Common myeloid progenitor, CD34-positive (primary cell): ENCODE measurements around the gene PSME1.

ENCODE experiments used
- CTCF ChIA-PET: fragments of 350-600 bp; sonication (Branson Sonifier 250); formaldehyde crosslinking; loops from one replicate; lab custom pipeline; 2021; ENCODE audit warnings: antibody characterized with exemption; lab: Charles Lee
- POLR2A ChIA-PET: fragments of 350-600 bp; sonication (Branson Sonifier 250); formaldehyde crosslinking; loops from one replicate; lab custom pipeline; 2021; ENCODE audit warnings: antibody characterized with exemption; lab: Charles Lee
- DNase-seq, 3 donors: peaks; one replicate each; pipeline versions ENCODE4 v3.0.0 to v3.0.0-alpha.2; 2013
- H3K27ac ChIP-seq, 2 experiments: 1 replicate in 1 of 2; 2 replicates in 1 of 2; pipeline ENCODE4 v1.7.0; 2013; ENCODE audit warnings: inconsistent platforms in 2 of 2, low read length in 2 of 2, mild to moderate bottlenecking in 2 of 2, low read depth in 1 of 2, moderate library complexity in 1 of 2; ENCODE audit not compliant: severe bottlenecking in 2 of 2, insufficient read depth in 1 of 2, poor library complexity in 1 of 2
- H3K27me3 ChIP-seq, 5 experiments: replicated peaks in 2 of 5; 1 replicate in 3 of 5; 2 replicates in 2 of 5; pipeline versions ENCODE4 v1.6.1 to v1.7.0; 2013; ENCODE audit warnings: low read length in 4 of 5, mild to moderate bottlenecking in 2 of 5, moderate library complexity in 2 of 5, inconsistent platforms in 1 of 5; ENCODE audit not compliant: insufficient read depth in 5 of 5, control insufficient read depth in 4 of 5
- H3K36me3 ChIP-seq, 4 experiments: 1 replicate in 2 of 4; 2 replicates in 2 of 4; pipeline versions ENCODE4 v1.6.1 to v1.7.0; 2013; ENCODE audit warnings: low read length in 3 of 4, control low read depth in 1 of 4, mild to moderate bottlenecking in 1 of 4; ENCODE audit not compliant: control insufficient read depth in 4 of 4, insufficient read depth in 4 of 4
- H3K4me1 ChIP-seq, 4 experiments: 1 replicate in 3 of 4; 2 replicates in 1 of 4; pipeline versions ENCODE4 v1.6.1 to v1.7.1; 2013; ENCODE audit warnings: low read length in 3 of 4, mild to moderate bottlenecking in 3 of 4, control low read depth in 1 of 4, inconsistent platforms in 1 of 4, moderate library complexity in 1 of 4; ENCODE audit not compliant: control insufficient read depth in 4 of 4, insufficient read depth in 4 of 4; ENCODE audit errors: control extremely low read depth in 1 of 4
- H3K4me3 ChIP-seq, 7 experiments: 1 replicate in 4 of 7; 2 replicates in 3 of 7; pipeline versions ENCODE4 v1.5.1 to v1.7.0; 2013; ENCODE audit warnings: mild to moderate bottlenecking in 7 of 7, low read length in 6 of 7, moderate library complexity in 6 of 7, inconsistent platforms in 2 of 7, low read depth in 2 of 7, control low read depth in 1 of 7; ENCODE audit not compliant: insufficient read depth in 4 of 7, control insufficient read depth in 1 of 7; ENCODE audit errors: extremely low read depth in 1 of 7
- H3K9me3 ChIP-seq, 5 experiments: 1 replicate in 4 of 5; 2 replicates in 1 of 5; pipeline versions ENCODE4 v1.6.1 to v1.7.1; 2013; ENCODE audit warnings: low read length in 4 of 5, mild to moderate bottlenecking in 2 of 5, inconsistent platforms in 1 of 5, low read depth in 1 of 5, moderate library complexity in 1 of 5; ENCODE audit not compliant: control insufficient read depth in 4 of 5, insufficient read depth in 2 of 5; ENCODE audit errors: control extremely low read depth in 1 of 5
- WGBS: methylation state at CpG from one replicate; pipeline ENCODE4 v1.1.5; 2013; ENCODE audit not compliant: insufficient coverage; 5-methylcytosine and 5-hydroxymethylcytosine counted together

Gene PSME1

DNA sequence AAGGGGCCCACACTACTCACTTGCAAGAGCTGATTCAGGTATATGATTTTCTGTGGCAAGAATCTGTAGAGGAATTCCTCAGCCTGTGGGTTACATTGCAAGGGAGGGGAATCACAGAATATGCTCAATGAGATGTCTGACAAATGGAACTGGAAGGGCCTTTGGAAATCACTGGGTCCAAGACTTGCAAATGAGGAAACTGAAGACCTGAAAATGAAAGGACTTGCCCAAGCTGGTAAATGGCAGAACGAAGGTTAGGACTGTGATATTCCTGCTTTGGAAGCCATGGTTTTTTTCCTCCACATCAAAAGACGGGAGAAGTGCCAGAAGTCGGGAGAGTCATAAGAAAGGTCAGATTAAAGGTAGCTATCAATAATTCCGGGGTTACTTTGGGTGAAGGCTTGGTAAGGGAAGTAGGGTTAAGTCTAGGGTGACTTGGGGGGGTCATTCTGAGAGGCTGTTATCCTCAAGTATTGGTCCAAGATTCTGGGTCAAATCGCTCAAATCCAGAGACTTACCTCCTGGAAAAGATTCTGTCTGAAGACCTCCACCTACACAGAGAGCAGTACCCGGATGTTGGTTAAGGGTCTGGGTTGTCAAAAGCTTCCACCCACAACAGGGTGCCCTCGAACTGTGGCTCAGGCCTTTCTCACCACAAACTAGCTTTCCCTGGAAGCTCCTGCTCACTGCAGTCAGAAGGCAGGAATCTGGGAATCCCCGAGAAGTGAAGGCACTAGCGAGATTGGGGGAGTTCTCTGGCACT, 9.9 kb downstream of the PSME1 start:
- Histone ChIP-seq H3K27ac (peak overlapping the region; percentile 71 to 85), H3K27me3 (no peaks in the 10 kb centered on the region), H3K4me3 (peak overlapping the region; percentile 56 to 100 (median 97)), H3K4me1 (peaks cover 4 to 36% (median 33%) of the 10 kb centered on the region in 4 experiments), H3K36me3 (peaks cover 13 to 40% (median 26%) of the 10 kb centered on the region in 4 experiments), H3K9me3 (no peaks in the 10 kb centered on the region)
- DNase-seq, result no peak
- ChIA-PET POLR2A (interaction anchor here (1.1 to 2.2 kb wide), 4 partner anchors 8 to 43 kb away, joined by 3 to 16 read pairs (median 4); partner anchors contain the start of gene IRF9), CTCF (interaction anchor here (0.8 to 11.6 kb wide), 11 partner anchors 9 to 162 kb away, joined by 3 to 112 read pairs (median 3); partner anchors contain the start of genes CIDEB, DCAF11, IRF9 and NRL)
- WGBS, result 26% methylated on average over 7 of the region's 9 CpGs

DNA sequence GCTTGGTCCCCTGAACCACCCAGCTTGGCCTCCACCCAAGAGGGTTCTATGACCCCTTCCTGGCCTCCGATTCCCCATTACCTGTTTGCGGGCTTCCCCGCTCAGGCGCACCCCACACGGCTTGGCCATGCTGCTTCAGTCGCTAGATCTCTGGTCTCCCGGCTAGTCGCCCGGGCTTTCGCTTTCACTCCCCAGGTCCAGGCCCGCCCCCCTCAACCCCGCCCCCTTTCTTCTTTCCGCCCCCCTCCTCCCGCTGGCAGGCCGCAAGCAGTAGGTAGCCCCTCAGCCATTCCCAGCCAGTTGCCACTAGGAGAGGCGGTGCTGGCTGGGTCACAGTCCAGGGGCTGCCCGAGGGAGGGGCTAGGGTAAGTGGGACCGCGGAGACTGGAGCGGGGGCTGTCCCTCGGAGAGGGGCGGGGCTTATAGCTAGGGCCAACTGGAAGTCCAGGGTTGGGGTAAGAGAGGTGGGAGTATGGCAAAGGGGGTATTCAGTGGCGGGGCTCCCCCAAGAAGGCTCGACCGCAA, 10.5 kb downstream of the PSME1 start, which contains the start of gene PSME2:
TSS of gene PSME2 (minus strand) at position 158 of the 525 bp plus-strand sequence. CDS start at position 129, 29 bp downstream.
- Histone ChIP-seq H3K9me3 (no peaks in the 10 kb centered on the region), H3K27ac (peak within 1 kb of the TSS; percentile 71 to 85), H3K36me3 (peaks cover 15 to 46% (median 32%) of the 10 kb centered on the region in 4 experiments), H3K27me3 (no peaks in the 10 kb centered on the region), H3K4me3 (peak within 1 kb of the TSS; percentile 56 to 100 (median 97)), H3K4me1 (peaks cover 4 to 34% (median 32%) of the 10 kb centered on the region in 4 experiments)
- WGBS, result 0% methylated on average over 13 of the region's 25 CpGs
- ChIA-PET POLR2A (interaction anchor here (0.8 to 2.2 kb wide), 6 partner anchors 8 to 43 kb away, joined by 3 to 16 read pairs (median 4); partner anchors contain the start of genes DCAF11, IRF9 and NRL), CTCF (interaction anchor here (0.7 to 11.6 kb wide), 11 partner anchors 9 to 162 kb away, joined by 3 to 112 read pairs (median 4); partner anchors contain the start of genes CIDEB, DCAF11, IRF9 and NRL)
- peak; percentile 95 to 99 (median 98) for DNase-seq

DNA sequence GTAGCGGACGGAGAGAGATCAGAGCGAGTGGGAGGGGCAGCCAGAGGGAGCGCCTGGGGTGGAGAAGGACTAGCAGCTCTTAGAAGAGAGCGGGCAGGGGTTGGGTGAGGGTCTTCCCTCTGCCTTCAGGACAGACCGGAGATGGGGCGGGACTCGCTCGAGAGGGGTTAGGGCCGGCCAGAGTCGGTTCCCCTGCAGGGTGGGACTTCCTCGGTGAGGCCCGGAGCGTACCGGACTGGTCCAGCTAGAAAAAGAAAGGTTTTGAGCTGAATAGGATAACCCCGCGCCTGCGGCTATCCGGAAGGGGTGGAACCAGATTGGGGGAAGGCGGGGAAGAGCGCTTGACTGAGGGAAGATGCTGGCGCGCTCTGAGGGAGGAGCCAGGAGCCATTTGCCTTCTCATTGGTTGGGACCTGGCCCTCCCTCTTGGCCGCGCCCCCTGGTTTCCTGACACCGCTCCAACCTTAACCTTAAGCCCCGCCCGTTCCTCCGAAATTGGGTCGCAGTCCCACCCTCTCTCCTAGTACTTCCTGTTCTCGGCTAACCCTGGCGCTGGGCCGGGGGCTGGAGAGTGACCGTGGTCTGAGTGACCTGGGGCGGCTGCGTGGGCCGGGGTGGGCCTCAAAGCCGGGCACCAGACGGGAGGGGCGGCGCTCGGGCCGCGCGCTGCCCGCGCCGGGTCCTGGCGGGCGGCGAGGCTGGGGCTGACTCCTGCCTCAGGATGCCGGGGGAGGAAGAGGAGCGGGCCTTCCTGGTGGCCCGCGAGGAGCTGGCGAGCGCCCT, 11.2 kb downstream of the PSME1 start, which contains the start of gene RNF31:
TSS of gene RNF31 (plus strand) at position 521 of the 783 bp plus-strand sequence. CDS start at position 722, 201 bp downstream.
- peak within 1 kb of the TSS; percentile 56 to 100 (median 97) for H3K4me3 ChIP-seq
- ChIA-PET CTCF (interaction anchor here (0.7 to 11.6 kb wide), 9 partner anchors 8 to 90 kb away, joined by 3 to 112 read pairs (median 6); partner anchors contain the start of genes DCAF11, IRF9, NRL and PSME1), POLR2A (interaction anchor here (0.7 to 2.2 kb wide), 7 partner anchors 9 to 38 kb away, joined by 3 to 16 read pairs (median 4); partner anchors contain the start of genes DCAF11, IRF9, NRL and PSME1)
- WGBS, result 0% methylated on average over 46 of the region's 57 CpGs
- peak; percentile 99 for DNase-seq
- no peaks in the 10 kb centered on the region for H3K27me3 ChIP-seq
- H3K9me3 ChIP-seq, result no peaks in the 10 kb centered on the region
- H3K36me3 ChIP-seq, result peaks cover 15 to 53% (median 37%) of the 10 kb centered on the region in 4 experiments
- peaks cover 4 to 29% (median 27%) of the 10 kb centered on the region in 4 experiments for H3K4me1 ChIP-seq
- peak within 1 kb of the TSS; percentile 71 to 85 for H3K27ac ChIP-seq

DNA sequence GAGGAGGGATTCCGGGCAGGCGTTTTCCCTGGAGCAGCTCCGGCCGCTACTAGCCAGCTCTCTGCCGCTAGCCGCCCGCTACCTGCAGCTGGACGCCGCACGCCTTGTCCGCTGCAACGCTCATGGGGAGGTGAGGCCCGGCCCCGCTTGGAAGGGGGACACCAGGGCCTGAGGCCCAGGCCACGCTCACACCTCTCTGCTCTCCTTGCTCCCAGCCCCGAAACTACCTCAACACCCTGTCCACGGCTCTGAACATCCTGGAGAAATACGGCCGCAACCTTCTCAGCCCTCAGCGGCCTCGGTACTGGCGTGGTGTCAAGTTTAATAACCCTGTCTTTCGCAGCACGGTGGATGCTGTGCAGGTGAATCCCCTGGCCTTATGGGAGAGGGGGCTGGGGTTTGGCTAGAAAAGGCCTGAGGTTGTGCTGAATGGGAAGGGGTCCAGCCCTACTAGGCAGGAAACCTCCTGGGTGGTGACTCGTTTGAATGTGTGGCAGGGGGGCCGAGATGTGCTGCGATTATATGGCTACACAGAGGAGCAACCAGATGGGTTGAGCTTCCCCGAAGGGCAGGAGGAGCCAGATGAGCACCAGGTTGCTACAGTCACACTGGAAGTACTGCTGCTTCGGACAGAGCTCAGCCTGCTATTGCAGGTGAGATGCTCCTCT, 11.9 kb downstream of the PSME1 start:
- WGBS, result 13% methylated on average over 25 of the region's 29 CpGs
- no peak for DNase-seq
- no peaks in the 10 kb centered on the region for H3K27me3 ChIP-seq
- peaks cover 15 to 57% (median 38%) of the 10 kb centered on the region in 4 experiments for H3K36me3 ChIP-seq
- ChIA-PET POLR2A (interaction anchor here (0.7 to 2.2 kb wide), 4 partner anchors 12 to 33 kb away, joined by 3 to 16 read pairs (median 6); partner anchors contain the start of genes DCAF11, IRF9, NRL and PSME1), CTCF (interaction anchor here (1.0 to 11.6 kb wide), 5 partner anchors 9 to 91 kb away, joined by 3 to 112 read pairs (median 9); partner anchors contain the start of gene IRF9)
- peaks cover 4 to 27% (median 23%) of the 10 kb centered on the region in 4 experiments for H3K4me1 ChIP-seq
- peak overlapping the region; percentile 48 to 85 for H3K27ac ChIP-seq
- peak overlapping the region; percentile 56 to 100 (median 97) for H3K4me3 ChIP-seq
- H3K9me3 ChIP-seq, result no peaks in the 10 kb centered on the region

DNA sequence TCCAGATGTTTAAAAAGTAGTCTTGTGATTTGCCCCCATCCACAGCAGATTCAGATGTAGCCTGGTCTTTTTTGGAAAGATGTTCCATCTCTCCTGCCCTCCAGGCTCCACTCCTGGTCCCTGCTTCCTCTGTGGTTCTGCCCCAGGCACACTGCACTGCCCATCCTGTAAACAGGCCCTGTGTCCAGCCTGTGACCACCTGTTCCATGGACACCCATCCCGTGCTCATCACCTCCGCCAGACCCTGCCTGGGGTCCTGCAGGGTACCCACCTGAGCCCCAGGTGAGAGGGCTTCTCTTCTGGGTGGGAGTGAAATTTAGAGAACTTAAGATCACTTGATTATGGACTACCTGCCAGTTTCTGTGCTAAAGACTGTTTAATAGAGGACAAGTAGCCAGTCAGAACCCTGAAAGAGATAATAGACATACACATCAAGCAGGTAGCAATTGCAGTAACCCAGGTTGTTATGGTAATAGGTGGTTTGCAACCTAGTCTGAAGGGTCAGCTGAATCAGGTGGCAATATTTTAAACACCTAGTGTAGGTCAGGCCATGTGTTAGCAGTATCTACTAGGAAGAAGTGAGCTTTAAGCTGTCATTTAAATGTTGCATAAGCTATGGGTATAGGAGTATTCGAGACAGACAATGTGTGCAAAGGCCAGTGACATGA, 13.4 kb downstream of the PSME1 start:
- ChIA-PET CTCF (interaction anchor here (0.6 to 11.6 kb wide), 5 partner anchors 8 to 15 kb away, joined by 3 to 112 read pairs (median 3); partner anchors contain the start of genes EMC9 and IRF9), POLR2A (no interaction called here)
- DNase-seq, result no peak
- H3K9me3 ChIP-seq, result no peaks in the 10 kb centered on the region
- H3K4me1 ChIP-seq, result peaks cover 4 to 27% (median 23%) of the 10 kb centered on the region in 4 experiments
- peaks cover 14 to 46% (median 32%) of the 10 kb centered on the region in 4 experiments for H3K36me3 ChIP-seq
- H3K27me3 ChIP-seq, result no peaks in the 10 kb centered on the region
- no peak overlapping the region for H3K4me3 ChIP-seq
- WGBS, result 100% methylated on average over 2 of the region's 3 CpGs
- H3K27ac ChIP-seq, result no peak overlapping the region
